Mesothelial cell of epicardium (in vitro differentiated cells): Measurements from ENCODE around the gene APOBEC3F. TPM values are rescaled to one million over a fixed set of nuclear protein-coding genes. Genes with fewer than 3 reads are reported as not detected.
A peak's percentile ranks its signal among the peaks of the same experiment; 100 is the strongest.
"Not testable (repeated sequence)": the region's sequence is repeated elsewhere in the genome, so short reads cannot be mapped to it uniquely, and the experiment has no call there.

Experiments
- DNase-seq, 2 experiments: peaks; one replicate each; pipeline ENCODE4 v3.0.0; 2021; ENCODE audit warnings: low spot score in 2 of 2; ENCODE audit not compliant: unreplicated experiment in 2 of 2
- H3K27ac Mint-ChIP-seq: 2 replicates; pipeline ENCODE4 v1.8.0; 2021; ENCODE audit warnings: mixed read lengths
- H3K27me3 Mint-ChIP-seq: 2 replicates; pipeline ENCODE4 v1.8.0; 2021; ENCODE audit warnings: low read depth, mixed read lengths
- H3K36me3 Mint-ChIP-seq: 2 replicates; pipeline ENCODE4 v1.8.0; 2021; ENCODE audit warnings: mixed read lengths
- H3K4me1 Mint-ChIP-seq: 2 replicates; pipeline ENCODE4 v1.8.0; 2021; ENCODE audit warnings: mixed read lengths
- H3K4me3 Mint-ChIP-seq: 2 replicates; pipeline ENCODE4 v1.8.0; 2021; ENCODE audit warnings: mild to moderate bottlenecking, moderate library complexity, mixed read lengths
- H3K9me3 Mint-ChIP-seq: 2 replicates; pipeline ENCODE4 v1.8.0; 2021; ENCODE audit warnings: mixed read lengths
- total RNA-seq: library from RNA; stranded (reverse); gene quantifications from 3 replicates; pipeline ENCODE4 v1.2.1, GENCODE V29; 2021
- TF ChIP-seq, protein P1 (sequence below): fragments of 200-600 bp; sonication (generic); IDR thresholded peaks from one replicate; pipeline ENCODE4 v1.5.0; 2021; ENCODE audit warnings: antibody characterized with exemption; ENCODE audit not compliant: unreplicated experiment

The APOBEC3F gene
- total RNA-seq, 1 donor from 2014 or later, result 23.8 TPM

- H3K36me3 Mint-ChIP-seq, H3K4me1 Mint-ChIP-seq, DNase-seq, H3K27me3 Mint-ChIP-seq, H3K27ac Mint-ChIP-seq, H3K4me3 Mint-ChIP-seq, H3K9me3 Mint-ChIP-seq: not testable (repeated sequence)
Observed at GRCh38 chr22:39066442-39067276, 26.0 kb downstream of the APOBEC3F start.

- Mint-ChIP-seq H3K4me3 (no peak overlapping the region), H3K4me1 (no peaks in the 10 kb centered on the region), H3K27me3 (no peaks in the 10 kb centered on the region), H3K9me3 (no peaks in the 10 kb centered on the region), H3K36me3 (no peaks in the 10 kb centered on the region), H3K27ac (no peak overlapping the region)
- TF ChIP-seq, protein P1, sequence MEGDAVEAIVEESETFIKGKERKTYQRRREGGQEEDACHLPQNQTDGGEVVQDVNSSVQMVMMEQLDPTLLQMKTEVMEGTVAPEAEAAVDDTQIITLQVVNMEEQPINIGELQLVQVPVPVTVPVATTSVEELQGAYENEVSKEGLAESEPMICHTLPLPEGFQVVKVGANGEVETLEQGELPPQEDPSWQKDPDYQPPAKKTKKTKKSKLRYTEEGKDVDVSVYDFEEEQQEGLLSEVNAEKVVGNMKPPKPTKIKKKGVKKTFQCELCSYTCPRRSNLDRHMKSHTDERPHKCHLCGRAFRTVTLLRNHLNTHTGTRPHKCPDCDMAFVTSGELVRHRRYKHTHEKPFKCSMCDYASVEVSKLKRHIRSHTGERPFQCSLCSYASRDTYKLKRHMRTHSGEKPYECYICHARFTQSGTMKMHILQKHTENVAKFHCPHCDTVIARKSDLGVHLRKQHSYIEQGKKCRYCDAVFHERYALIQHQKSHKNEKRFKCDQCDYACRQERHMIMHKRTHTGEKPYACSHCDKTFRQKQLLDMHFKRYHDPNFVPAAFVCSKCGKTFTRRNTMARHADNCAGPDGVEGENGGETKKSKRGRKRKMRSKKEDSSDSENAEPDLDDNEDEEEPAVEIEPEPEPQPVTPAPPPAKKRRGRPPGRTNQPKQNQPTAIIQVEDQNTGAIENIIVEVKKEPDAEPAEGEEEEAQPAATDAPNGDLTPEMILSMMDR, result no peak
- DNase-seq, result no peak
Observed at GRCh38 chr22:39068033-39068785, 27.5 kb downstream of the APOBEC3F start.

DNA sequence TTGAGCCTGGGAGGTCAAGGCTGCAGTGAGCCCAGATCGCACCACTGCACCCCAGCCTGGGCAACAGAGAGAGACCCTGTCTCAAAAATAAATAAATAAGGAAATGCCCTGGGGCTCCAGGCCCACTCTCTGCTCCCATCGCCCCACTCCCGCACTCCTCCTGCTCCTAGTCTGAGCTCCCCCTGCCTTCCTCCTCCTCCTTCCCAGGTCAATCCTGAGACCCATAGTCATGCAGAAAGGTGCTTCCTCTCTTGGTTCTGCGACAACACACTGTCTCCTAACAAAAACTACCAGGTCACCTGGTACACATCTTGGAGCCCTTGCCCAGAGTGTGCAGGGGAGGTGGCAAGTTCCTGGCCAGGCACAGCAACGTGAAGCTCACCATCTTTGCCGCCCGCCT is 29.5 kb downstream of the APOBEC3F start:
- Mint-ChIP-seq H3K27me3 (no peaks in the 10 kb centered on the region), H3K36me3 (no peaks in the 10 kb centered on the region), H3K27ac (no peak overlapping the region), H3K4me1 (peaks cover 8% of the 10 kb centered on the region), H3K4me3 (no peak overlapping the region), H3K9me3 (no peaks in the 10 kb centered on the region)
- DNase-seq, result no peak
- TF ChIP-seq, protein P1, result no peak

- not testable (repeated sequence) for H3K4me3 Mint-ChIP-seq, H3K9me3 Mint-ChIP-seq, H3K27me3 Mint-ChIP-seq, H3K27ac Mint-ChIP-seq, DNase-seq, H3K36me3 Mint-ChIP-seq
- H3K4me1 Mint-ChIP-seq, result peaks cover 15% of the 10 kb centered on the region
Observed at GRCh38 chr22:39072581-39072981, 31.9 kb downstream of the APOBEC3F start.

- Mint-ChIP-seq H3K4me3 (no peak overlapping the region), H3K9me3 (no peaks in the 10 kb centered on the region), H3K27me3 (no peaks in the 10 kb centered on the region), H3K36me3 (no peaks in the 10 kb centered on the region), H3K27ac (no peak overlapping the region), H3K4me1 (peaks cover 17% of the 10 kb centered on the region)
- no peak for DNase-seq
- TF ChIP-seq, protein P1, result no peak
Observed at GRCh38 chr22:39073981-39074380, 33.3 kb downstream of the APOBEC3F start.

- not testable (repeated sequence) for H3K36me3 Mint-ChIP-seq, H3K9me3 Mint-ChIP-seq, DNase-seq, H3K27me3 Mint-ChIP-seq
- peak overlapping the region; percentile 39 for H3K27ac Mint-ChIP-seq
- H3K4me1 Mint-ChIP-seq, result peaks cover 24% of the 10 kb centered on the region
- peak overlapping the region; percentile 63 for H3K4me3 Mint-ChIP-seq
Observed at GRCh38 chr22:39076155-39077025, 35.7 kb downstream of the APOBEC3F start.

DNA sequence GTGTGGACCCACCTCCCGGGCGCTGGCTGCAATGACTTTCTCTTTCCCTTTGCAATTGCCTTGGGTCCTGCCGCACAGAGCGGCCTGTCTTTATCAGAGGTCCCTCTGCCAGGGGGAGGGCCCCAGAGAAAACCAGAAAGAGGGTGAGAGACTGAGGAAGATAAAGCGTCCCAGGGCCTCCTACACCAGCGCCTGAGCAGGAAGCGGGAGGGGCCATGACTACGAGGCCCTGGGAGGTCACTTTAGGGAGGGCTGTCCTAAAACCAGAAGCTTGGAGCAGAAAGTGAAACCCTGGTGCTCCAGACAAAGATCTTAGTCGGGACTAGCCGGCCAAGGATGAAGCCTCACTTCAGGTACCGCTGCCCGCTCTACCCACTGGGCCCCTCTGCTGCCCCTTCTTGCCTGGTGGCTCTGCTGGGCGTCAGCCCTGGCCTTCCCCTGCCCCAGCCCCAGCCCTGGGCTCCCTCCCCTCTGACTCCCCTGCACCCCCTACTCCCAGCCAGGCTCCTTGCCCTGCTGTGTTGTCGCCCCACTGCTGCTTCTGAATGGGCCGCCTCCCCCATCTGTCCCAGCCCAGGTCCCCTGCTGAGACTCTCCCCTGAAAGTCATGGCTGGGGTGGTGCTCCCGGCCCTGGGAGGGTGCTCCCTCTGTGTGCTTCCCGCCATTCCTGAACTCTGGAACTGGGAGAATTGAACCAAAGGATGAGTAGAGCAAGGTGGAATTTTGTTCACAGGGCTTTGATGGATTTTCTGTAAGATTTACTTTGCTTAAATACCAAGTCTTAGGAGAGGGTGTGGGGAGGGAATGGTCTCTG is 36.6 kb downstream of the APOBEC3F start, which contains the start of gene APOBEC3G:
Gene APOBEC3G, plus strand, starts transcription at position 250 of the 815 bp plus-strand sequence. Its CDS starts 87 bp downstream, at position 337.
- not testable (repeated sequence) for H3K9me3 Mint-ChIP-seq, DNase-seq, H3K36me3 Mint-ChIP-seq, H3K27me3 Mint-ChIP-seq
- Mint-ChIP-seq H3K4me3 (peak within 1 kb of the TSS; percentile 63), H3K27ac (peak within 1 kb of the TSS; percentile 39), H3K4me1 (peaks cover 31% of the 10 kb centered on the region)

DNA sequence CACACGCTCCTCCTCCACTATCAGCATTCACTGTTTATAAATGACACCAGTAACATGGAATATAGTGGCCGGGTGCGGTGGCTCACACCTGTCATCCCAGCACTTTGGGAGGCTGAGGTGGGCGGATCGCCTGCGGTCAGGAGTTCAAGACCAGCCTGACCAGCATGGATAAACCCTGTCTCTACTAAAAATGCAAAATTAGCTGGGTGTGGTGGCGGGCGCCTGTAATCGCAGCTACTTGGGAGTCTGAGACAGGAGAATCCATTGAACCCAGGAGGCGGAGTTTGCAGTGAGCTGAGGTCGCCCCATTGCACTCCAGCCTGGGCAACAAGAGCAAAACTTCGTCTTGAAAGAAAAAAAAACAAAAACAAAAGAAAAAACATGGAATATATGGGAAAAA is 37.2 kb downstream of the APOBEC3F start:
- H3K27me3 Mint-ChIP-seq, H3K9me3 Mint-ChIP-seq, DNase-seq, H3K4me3 Mint-ChIP-seq, H3K36me3 Mint-ChIP-seq: not testable (repeated sequence)
- peak overlapping the region; percentile 12 for H3K27ac Mint-ChIP-seq
- H3K4me1 Mint-ChIP-seq, result peaks cover 36% of the 10 kb centered on the region
